WTC11 (cell line): ENCODE data around the gene NOB1. TPM values are rescaled to one million over a fixed set of nuclear protein-coding genes. Genes with fewer than 3 reads are reported as not detected.

Source experiments
- ATAC-seq: fragments of 200-7000 bp; cut with Tn5 transposase; 2 replicates; pipeline ENCODE4 v1.10.0; 2021; ENCODE audit warnings: mild to moderate bottlenecking, moderate library complexity
- CTCF ChIA-PET: fragments of 300-600 bp; sonication (Branson Sonifier 250); formaldehyde crosslinking; loops from one replicate; lab custom pipeline; 2021; ENCODE audit warnings: antibody characterized with exemption; lab: Charles Lee
- POLR2A ChIA-PET: fragments of 350-600 bp; sonication (Branson Sonifier 250); formaldehyde crosslinking; loops from one replicate; lab custom pipeline; 2021; ENCODE audit warnings: antibody characterized with exemption; lab: Charles Lee
- DNase-seq: peaks from one replicate; pipeline ENCODE4 v3.0.0; 2021; ENCODE audit warnings: low spot score
- H3K27ac Mint-ChIP-seq: 2 replicates; pipeline ENCODE4 v1.8.0; 2021; ENCODE audit warnings: mixed read lengths
- H3K27me3 Mint-ChIP-seq: 2 replicates; pipeline ENCODE4 v1.8.0; 2021; ENCODE audit warnings: low read depth, mild to moderate bottlenecking, moderate library complexity, mixed read lengths
- H3K36me3 Mint-ChIP-seq: 2 replicates; pipeline ENCODE4 v1.8.0; 2021; ENCODE audit warnings: mixed read lengths
- H3K4me1 Mint-ChIP-seq: 2 replicates; pipeline ENCODE4 v1.8.0; 2022; ENCODE audit warnings: mixed read lengths
- H3K4me3 Mint-ChIP-seq: 2 replicates; pipeline ENCODE4 v1.8.0; 2021; ENCODE audit warnings: mild to moderate bottlenecking, moderate library complexity, mixed read lengths
- H3K9me3 Mint-ChIP-seq: 2 replicates; pipeline ENCODE4 v1.8.0; 2021; ENCODE audit warnings: mixed read lengths
- AFF4 ChIP-seq: sonication (generic); formaldehyde crosslinking; IDR thresholded peaks from 2 replicates; pipeline ENCODE4 v1.8.1; 2023; ENCODE audit warnings: mild to moderate bottlenecking, missing genetic modification reagents, borderline replicate concordance
- ATF2 ChIP-seq: sonication (generic); formaldehyde crosslinking; IDR thresholded peaks from 2 replicates; pipeline ENCODE4 v1.8.1; 2022; ENCODE audit warnings: low read depth, missing genetic modification reagents, borderline replicate concordance
- E2F1 ChIP-seq: sonication (generic); formaldehyde crosslinking; IDR thresholded peaks from 2 replicates; pipeline ENCODE4 v1.8.0; 2022; ENCODE audit warnings: mild to moderate bottlenecking, missing genetic modification reagents
- E2F4 ChIP-seq: sonication (generic); formaldehyde crosslinking; IDR thresholded peaks from 2 replicates; pipeline ENCODE4 v1.8.1; 2022; ENCODE audit warnings: low read depth, mild to moderate bottlenecking, moderate library complexity, missing genetic modification reagents, borderline replicate concordance
- E2F5 ChIP-seq: sonication (generic); formaldehyde crosslinking; IDR thresholded peaks from 2 replicates; pipeline ENCODE4 v1.8.1; 2022; ENCODE audit warnings: mild to moderate bottlenecking, moderate library complexity, missing genetic modification reagents
- EMX1 ChIP-seq: fragments of 250-450 bp; sonication (Bioruptor Pico); IDR thresholded peaks from 2 replicates; pipeline ENCODE4 v1.8.0; 2021; ENCODE audit warnings: mild to moderate bottlenecking
- GRHL2 ChIP-seq: fragments of 250-450 bp; sonication (Bioruptor Pico); IDR thresholded peaks from 2 replicates; pipeline ENCODE4 v1.8.0; 2022; ENCODE audit warnings: mild to moderate bottlenecking, moderate library complexity; ENCODE audit not compliant: insufficient replicate concordance, severe bottlenecking
- JAZF1 ChIP-seq: fragments of 250-450 bp; sonication (Bioruptor Pico); IDR thresholded peaks from 2 replicates; pipeline ENCODE4 v1.9.0; 2021; ENCODE audit warnings: moderate library complexity, mild to moderate bottlenecking, inconsistent platforms
- KAT7 ChIP-seq: sonication (generic); formaldehyde crosslinking; IDR thresholded peaks from 2 replicates; pipeline ENCODE4 v1.8.1; 2023; ENCODE audit warnings: missing genetic modification reagents, mild to moderate bottlenecking, borderline replicate concordance
- MLX ChIP-seq: sonication (generic); formaldehyde crosslinking; IDR thresholded peaks from 2 replicates; pipeline ENCODE4 v1.8.1; 2023; ENCODE audit warnings: mild to moderate bottlenecking, missing genetic modification reagents, moderate library complexity
- MXD4 ChIP-seq: fragments of 250-450 bp; sonication (Bioruptor Pico); IDR thresholded peaks from 2 replicates; pipeline ENCODE4 v1.8.0; 2021; ENCODE audit warnings: mild to moderate bottlenecking, moderate library complexity, borderline replicate concordance
- MYBL2 ChIP-seq: sonication (generic); formaldehyde crosslinking; IDR thresholded peaks from 2 replicates; pipeline ENCODE4 v1.8.1; 2023; ENCODE audit warnings: mild to moderate bottlenecking, moderate library complexity, missing genetic modification reagents
- NFE2L1 ChIP-seq: sonication (generic); formaldehyde crosslinking; IDR thresholded peaks from 2 replicates; pipeline ENCODE4 v1.8.1; 2023; ENCODE audit warnings: missing genetic modification reagents
- NR2C2 ChIP-seq: sonication (generic); formaldehyde crosslinking; IDR thresholded peaks from 2 replicates; pipeline ENCODE4 v1.8.0; 2022; ENCODE audit warnings: mild to moderate bottlenecking, missing genetic modification reagents
- NR3C1 ChIP-seq: sonication (generic); formaldehyde crosslinking; conservative IDR thresholded peaks from 2 replicates; pipeline ENCODE4 v1.8.1; 2023; ENCODE audit warnings: low read depth, mild to moderate bottlenecking, missing genetic modification reagents
- SOX15 ChIP-seq: fragments of 250-450 bp; sonication (Bioruptor Pico); IDR thresholded peaks from 2 replicates; pipeline ENCODE4 v1.9.0; 2021; ENCODE audit warnings: mild to moderate bottlenecking
- TEAD4 ChIP-seq: sonication (generic); formaldehyde crosslinking; IDR thresholded peaks from 2 replicates; pipeline ENCODE4 v1.8.0; 2022; ENCODE audit warnings: mild to moderate bottlenecking, missing genetic modification reagents
- ZNF232 ChIP-seq: sonication (generic); formaldehyde crosslinking; IDR thresholded peaks from 2 replicates; pipeline ENCODE4 v1.8.0; 2022; ENCODE audit warnings: mild to moderate bottlenecking, missing genetic modification reagents
- total RNA-seq: library from RNA; stranded (reverse); gene quantifications from 3 replicates; pipeline ENCODE4 v1.2.3, GENCODE V29; 2021

The NOB1 gene
- total RNA-seq, 1 experiment from 2014 or later, result 88.0 TPM

- Mint-ChIP-seq H3K27me3 (no peaks in the 10 kb centered on the region), H3K36me3 (peaks cover 11% of the 10 kb centered on the region), H3K4me3 (no peak overlapping the region), H3K27ac (peak overlapping the region; percentile 65; the same call in 1 of the 2 replicates), H3K9me3 (peaks cover 19% of the 10 kb centered on the region), H3K4me1 (no peaks in the 10 kb centered on the region; the same call in 1 of the 2 replicates)
- DNase-seq (no peak), ATAC-seq (no peak)
- ChIA-PET POLR2A (no interaction called here), CTCF (interaction anchor here (0.7 to 1.3 kb wide), 3 partner anchors 19 to 375 kb away, joined by 3 to 5 read pairs (median 3); partner anchors contain the start of gene NOB1)
- TF ChIP-seq GRHL2 (CRISPR knock-in tag), result no peak
- no peak for TF ChIP-seq MLX (CRISPR knock-in tag)
- no peak for TF ChIP-seq ATF2
- TF ChIP-seq TEAD4 (CRISPR knock-in tag), result no peak
- TF ChIP-seq AFF4 (CRISPR knock-in tag), result no peak
- no peak for TF ChIP-seq E2F5 (CRISPR knock-in tag)
- TF ChIP-seq NFE2L1, result no peak
- no peak for TF ChIP-seq SOX15 (CRISPR knock-in tag)
- no peak for TF ChIP-seq NR3C1 (CRISPR knock-in tag)
- no peak for TF ChIP-seq E2F4
- TF ChIP-seq E2F1, result no peak
- no peak for TF ChIP-seq MXD4
- no peak for TF ChIP-seq EMX1 (CRISPR knock-in tag)
- no peak for TF ChIP-seq ZNF232 (CRISPR knock-in tag)
- no peak for TF ChIP-seq KAT7 (CRISPR knock-in tag)
- no peak for TF ChIP-seq JAZF1
- TF ChIP-seq MYBL2 (CRISPR knock-in tag), result no peak
- no peak for TF ChIP-seq NR2C2 (CRISPR knock-in tag)
Observed at GRCh38 chr16:69773260-69773947, 18.7 kb upstream of the NOB1 start.
